Measurements from ENCODE around the gene ZNF235.
"Not testable (repeated sequence)": the region's sequence is repeated elsewhere in the genome, so short reads cannot be mapped to it uniquely, and the experiment has no call there.

The ZNF235 gene

DNA sequence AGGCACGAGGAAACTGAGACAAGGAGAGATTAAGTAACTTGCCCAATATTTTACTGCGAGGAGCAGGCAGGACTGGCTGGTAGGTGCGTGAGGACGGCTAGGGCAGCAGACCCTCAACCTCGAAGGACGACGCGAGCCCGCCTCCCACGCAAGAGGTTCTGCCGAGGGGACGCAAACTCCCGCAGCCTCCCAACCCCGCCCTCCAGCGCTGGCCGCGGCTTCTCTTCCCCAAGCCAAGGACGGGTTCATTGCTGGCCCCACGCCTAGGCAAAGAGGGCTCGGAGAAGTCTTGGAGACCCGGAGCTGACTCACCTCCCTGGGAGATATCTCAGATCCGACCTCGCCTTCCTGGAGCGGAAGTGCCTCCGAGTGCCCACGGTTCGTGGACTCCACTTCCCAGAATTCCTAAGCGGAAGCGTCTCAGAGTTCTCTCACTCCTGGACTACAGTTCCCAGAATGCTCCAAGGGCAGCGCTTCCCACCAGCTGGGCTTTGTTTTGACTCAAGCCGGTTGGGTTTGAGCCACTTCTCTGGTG is at the start of gene ZNF235:
ZNF235 (minus strand) TSS at position 367 of the 535 bp plus-strand sequence. CDS start 1,621 bp downstream, outside the sequence.
- TF ChIP-seq, protein P1, sequence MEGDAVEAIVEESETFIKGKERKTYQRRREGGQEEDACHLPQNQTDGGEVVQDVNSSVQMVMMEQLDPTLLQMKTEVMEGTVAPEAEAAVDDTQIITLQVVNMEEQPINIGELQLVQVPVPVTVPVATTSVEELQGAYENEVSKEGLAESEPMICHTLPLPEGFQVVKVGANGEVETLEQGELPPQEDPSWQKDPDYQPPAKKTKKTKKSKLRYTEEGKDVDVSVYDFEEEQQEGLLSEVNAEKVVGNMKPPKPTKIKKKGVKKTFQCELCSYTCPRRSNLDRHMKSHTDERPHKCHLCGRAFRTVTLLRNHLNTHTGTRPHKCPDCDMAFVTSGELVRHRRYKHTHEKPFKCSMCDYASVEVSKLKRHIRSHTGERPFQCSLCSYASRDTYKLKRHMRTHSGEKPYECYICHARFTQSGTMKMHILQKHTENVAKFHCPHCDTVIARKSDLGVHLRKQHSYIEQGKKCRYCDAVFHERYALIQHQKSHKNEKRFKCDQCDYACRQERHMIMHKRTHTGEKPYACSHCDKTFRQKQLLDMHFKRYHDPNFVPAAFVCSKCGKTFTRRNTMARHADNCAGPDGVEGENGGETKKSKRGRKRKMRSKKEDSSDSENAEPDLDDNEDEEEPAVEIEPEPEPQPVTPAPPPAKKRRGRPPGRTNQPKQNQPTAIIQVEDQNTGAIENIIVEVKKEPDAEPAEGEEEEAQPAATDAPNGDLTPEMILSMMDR (IDR thresholded peaks at IDR 0.05; ENCODE audit: control insufficient read depth, insufficient read depth, low read depth, low read length, missing control alignments): no peak
- peak; percentile 88 for DNase-seq (ENCODE audit: low read depth)
- H3K4me3 ChIP-seq (ENCODE audit: control insufficient read depth, low read depth, low read length): peak within 1 kb of the TSS; percentile 82

DNA sequence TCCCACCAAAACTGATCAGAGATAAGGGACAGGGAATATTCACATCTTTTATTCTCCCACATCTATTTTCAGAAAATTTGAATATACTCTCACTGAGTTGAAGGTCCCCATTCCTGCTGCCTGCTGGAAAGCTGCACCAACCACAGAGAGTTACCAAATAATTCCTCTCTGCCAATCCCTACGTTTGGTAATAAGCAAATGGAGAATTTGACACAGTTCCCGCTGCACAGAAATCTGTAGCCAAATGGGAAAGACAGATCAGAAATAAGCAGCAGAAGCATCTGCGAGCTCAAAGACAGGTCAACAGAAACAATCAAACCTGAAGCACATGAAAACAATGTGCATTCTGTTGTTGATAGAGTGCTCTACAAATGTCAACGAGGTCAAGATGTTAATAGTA is 41.7 kb upstream of the ZNF235 start:
- TF ChIP-seq, protein P1 (IDR thresholded peaks at IDR 0.05; ENCODE audit: control insufficient read depth, insufficient read depth, low read depth, low read length, missing control alignments): no peak
- H3K4me3 ChIP-seq (ENCODE audit: control insufficient read depth, low read depth, low read length): no peak overlapping the region
- no peak for DNase-seq (ENCODE audit: low read depth)

DNA sequence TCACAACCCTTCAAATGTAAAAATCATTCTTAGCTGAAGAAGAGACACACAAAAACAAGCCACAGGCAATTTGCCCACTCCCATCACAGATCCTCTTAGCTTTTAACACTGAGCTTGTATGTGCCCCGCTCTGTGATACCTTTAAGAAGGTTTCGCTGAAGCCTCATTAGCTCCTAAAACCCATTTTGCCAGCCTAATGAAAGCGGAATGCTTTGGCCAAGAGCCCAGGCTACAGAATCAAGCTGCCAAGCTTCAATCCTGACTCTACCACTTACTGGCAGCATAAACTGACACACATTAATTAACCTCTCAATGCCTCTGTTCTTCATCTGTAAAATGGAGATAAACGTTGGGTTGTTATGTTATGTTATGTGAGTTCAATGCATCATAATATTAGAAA is 41.1 kb upstream of the ZNF235 start:
- DNase-seq (ENCODE audit: low read depth): no peak
- TF ChIP-seq, protein P1 (IDR thresholded peaks at IDR 0.05; ENCODE audit: control insufficient read depth, insufficient read depth, low read depth, low read length, missing control alignments): no peak
- H3K4me3 ChIP-seq (ENCODE audit: control insufficient read depth, low read depth, low read length): no peak overlapping the region

DNA sequence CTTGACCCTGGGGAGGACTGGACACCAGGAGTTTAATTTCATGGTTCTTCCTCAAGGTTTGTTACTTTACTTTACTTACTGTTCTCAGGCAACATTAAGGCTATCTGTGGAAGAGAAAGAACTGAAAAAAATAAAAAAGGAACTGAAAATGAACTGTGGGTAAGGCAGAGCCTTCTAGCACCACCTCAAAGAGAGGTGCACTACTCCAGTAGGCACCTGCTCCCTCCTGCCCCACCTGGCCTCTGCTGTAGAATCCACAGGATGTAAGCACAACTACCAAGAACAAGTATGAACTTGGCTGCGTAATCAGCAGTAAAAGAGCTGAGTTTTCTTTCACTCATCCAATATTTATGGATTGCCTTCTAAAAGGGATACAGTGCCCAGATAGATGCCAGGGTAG is 39.4 kb upstream of the ZNF235 start:
- TF ChIP-seq, protein P1 (IDR thresholded peaks at IDR 0.05; ENCODE audit: control insufficient read depth, insufficient read depth, low read depth, low read length, missing control alignments): no peak
- H3K4me3 ChIP-seq (ENCODE audit: control insufficient read depth, low read depth, low read length): no peak overlapping the region
- DNase-seq (ENCODE audit: low read depth): no peak

DNA sequence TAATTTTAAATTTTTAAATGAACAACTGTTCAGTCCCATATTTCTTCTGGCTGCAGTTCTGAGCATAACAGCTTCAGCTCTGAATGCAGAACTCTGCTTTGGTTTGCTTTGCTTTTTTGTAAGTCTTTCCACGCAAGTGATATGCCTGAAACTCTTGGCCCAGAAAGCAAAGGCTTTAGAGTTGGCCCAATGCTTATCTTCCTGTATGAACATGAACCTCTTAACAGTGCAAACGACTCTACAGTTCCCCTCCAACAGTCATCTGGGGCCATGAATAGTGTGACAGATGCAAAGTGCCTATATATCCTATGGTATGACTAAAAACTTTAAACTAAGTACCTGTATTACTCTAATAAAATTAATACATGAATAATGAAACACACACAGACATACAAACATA is 37.0 kb upstream of the ZNF235 start:
- DNase-seq (ENCODE audit: low read depth): no peak
- TF ChIP-seq, protein P1 (IDR thresholded peaks at IDR 0.05; ENCODE audit: control insufficient read depth, insufficient read depth, low read depth, low read length, missing control alignments): no peak
- no peak overlapping the region for H3K4me3 ChIP-seq (ENCODE audit: control insufficient read depth, low read depth, low read length)

DNA sequence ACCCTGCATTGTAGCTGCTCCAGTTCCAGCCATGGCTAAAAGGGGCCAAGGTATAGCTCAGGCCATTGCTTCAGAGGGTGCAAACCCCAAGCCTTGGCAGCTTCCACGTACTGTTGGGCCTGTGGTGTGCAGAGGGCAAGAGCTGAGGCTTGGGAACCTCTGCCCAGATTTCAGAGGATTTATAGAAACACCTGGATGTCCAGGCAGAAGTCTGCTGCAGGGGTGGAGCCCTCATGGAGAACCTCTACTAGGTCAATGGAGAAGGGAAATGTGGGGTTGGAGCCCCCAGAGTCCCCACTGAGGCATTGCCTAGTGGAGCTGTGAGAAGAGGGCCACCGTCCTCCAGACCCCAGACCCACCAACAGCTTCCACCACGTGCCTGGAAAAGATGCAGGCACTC is 29.8 kb upstream of the ZNF235 start:
- H3K4me3 ChIP-seq (ENCODE audit: control insufficient read depth, low read depth, low read length); DNase-seq (ENCODE audit: low read depth): not testable (repeated sequence)

DNA sequence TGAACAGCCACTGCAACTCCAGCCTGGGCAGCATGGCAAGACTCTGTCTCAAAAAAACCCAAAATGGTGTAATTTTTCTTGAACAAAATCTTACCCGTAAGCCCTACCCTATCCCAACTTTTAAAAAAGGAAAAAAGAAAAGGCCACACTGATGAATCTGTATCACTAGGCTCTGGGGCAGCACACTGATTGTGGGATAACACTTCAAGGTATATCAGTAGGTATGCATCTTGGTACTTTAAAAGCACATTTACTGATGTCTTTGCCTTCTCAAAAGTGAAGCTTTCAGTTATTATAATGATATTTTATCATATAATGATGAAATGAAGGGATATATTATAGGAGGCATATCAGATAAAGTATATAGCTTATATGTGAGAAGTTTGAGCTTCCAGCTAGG is 27.3 kb upstream of the ZNF235 start:
- TF ChIP-seq, protein P1 (IDR thresholded peaks at IDR 0.05; ENCODE audit: control insufficient read depth, insufficient read depth, low read depth, low read length, missing control alignments): no peak
- H3K4me3 ChIP-seq (ENCODE audit: control insufficient read depth, low read depth, low read length): no peak overlapping the region
- DNase-seq (ENCODE audit: low read depth): no peak
